Breast epithelium (tissue), 4 donors: Measurements from ENCODE around the gene MPHOSPH9. TPM values are rescaled to one million over a fixed set of nuclear protein-coding genes. Genes with fewer than 3 reads are reported as not detected.

Experiments used
- DNase-seq, 2 donors: peaks; one replicate each; pipeline ENCODE4 v3.0.0-alpha.2; 2019; ENCODE audit warnings: low spot score in 2 of 2
- H3K27ac ChIP-seq, 2 donors: fragments of 200-600 bp; sonication (generic) in 1 of 2; one replicate each; pipeline ENCODE4 v1.5.1; 2016 to 2019; ENCODE audit warnings: mild to moderate bottlenecking in 1 of 2
- H3K27me3 ChIP-seq, 2 donors: fragments of 200-600 bp; sonication (generic) in 1 of 2; one replicate each; pipeline versions ENCODE4 v1.5.1 to v1.6.0; 2017 to 2019; ENCODE audit warnings: control low read depth in 1 of 2, mild to moderate bottlenecking in 1 of 2
- H3K36me3 ChIP-seq: fragments of 200-600 bp; one replicate; pipeline ENCODE4 v1.5.1; 2019
- H3K4me1 ChIP-seq, 2 donors: fragments of 200-600 bp; sonication (generic); one replicate each; pipeline ENCODE4 v1.5.1; 2016 to 2019; ENCODE audit warnings: control low read depth in 1 of 2
- H3K4me3 ChIP-seq, 3 donors: fragments of 200-600 bp; sonication (generic); 1 replicate in 2 of 3; 2 replicates in 1 of 3; pipeline ENCODE4 v1.5.1; 2016 to 2019; ENCODE audit warnings: mild to moderate bottlenecking in 3 of 3, moderate library complexity in 2 of 3
- H3K9me3 ChIP-seq, 2 donors: fragments of 200-600 bp; sonication (generic) in 1 of 2; one replicate each; pipeline ENCODE4 v1.5.1; 2016 to 2019; ENCODE audit warnings: control low read depth in 1 of 2
- CTCF ChIP-seq, 3 donors: fragments of 450-650 bp; IDR thresholded peaks; one replicate each; pipeline ENCODE4 v1.5.1; 2016 to 2017; ENCODE audit warnings: antibody characterized with exemption in 3 of 3, mild to moderate bottlenecking in 3 of 3, moderate library complexity in 3 of 3
- POLR2A ChIP-seq: fragments of 450-650 bp; IDR thresholded peaks from one replicate; pipeline ENCODE4 v1.6.1; 2016; ENCODE audit warnings: antibody characterized with exemption, mild to moderate bottlenecking, moderate library complexity
- POLR2AphosphoS5 ChIP-seq, 3 donors: sonication (generic); formaldehyde crosslinking; IDR thresholded peaks; one replicate each; pipeline ENCODE4 v1.6.1; 2017; ENCODE audit warnings: antibody characterized with exemption in 3 of 3
- intact Hi-C: fragments of 100-400 bp; cut with DNase I; formaldehyde crosslinking; loops from one replicate; pipeline ENCODE4 v1.15.1; 2023; ENCODE audit warnings: low total_unique reads
- total RNA-seq, 3 donors: library from RNA; depleted of rRNA; stranded (reverse); fragments of >200 nt; gene quantifications; one replicate each; pipeline ENCODE4 v1.1.0, GENCODE V29; 2016

The MPHOSPH9 gene
- total RNA-seq, 3 donors from 2014 or later = 19.0 to 28.6 (median 21.7) TPM

GRCh38 chr12:123150744-123151456 lies 82.0 kb downstream of the MPHOSPH9 start, which contains the start of gene PITPNM2:
Gene PITPNM2 (minus strand): TSS chr12:123151090. CDS start chr12:123034590, 116,500 bp downstream.
- intact Hi-C loops = no loop called here
- no peak for TF ChIP-seq POLR2AphosphoS5 (IDR thresholded peaks at IDR 0.05)
- TF ChIP-seq CTCF (IDR thresholded peaks at IDR 0.05) = peak in 1 of 3 donors; percentile 64
- TF ChIP-seq POLR2A = no peak
- H3K27me3 ChIP-seq = no peaks in the 10 kb centered on the region
- no peaks in the 10 kb centered on the region for H3K9me3 ChIP-seq
- H3K4me3 ChIP-seq = peak within 1 kb of the TSS; percentile 73 to 75 (median 74)
- no peaks in the 10 kb centered on the region for H3K4me1 ChIP-seq
- peak in 1 of 2 donors; percentile 58 for DNase-seq
- no peaks in the 10 kb centered on the region for H3K36me3 ChIP-seq
- H3K27ac ChIP-seq = peak within 1 kb of the TSS; percentile 66 to 73

- no peaks in the 10 kb centered on the region for H3K9me3 ChIP-seq
- intact Hi-C loops = no loop called here
- peak overlapping the region; percentile 55 to 66 for H3K27ac ChIP-seq
- H3K27me3 ChIP-seq = no peaks in the 10 kb centered on the region
- no peaks in the 10 kb centered on the region for H3K4me1 ChIP-seq
- TF ChIP-seq POLR2A (no peak), POLR2AphosphoS5 (IDR thresholded peaks at IDR 0.05) (no peak), CTCF (IDR thresholded peaks at IDR 0.05) (no peak)
- H3K36me3 ChIP-seq = no peaks in the 10 kb centered on the region
- peak overlapping the region; percentile 60 to 75 (median 74) for H3K4me3 ChIP-seq
- DNase-seq = no peak
Measured at GRCh38 chr12:123150275-123150743, 82.6 kb downstream of the MPHOSPH9 start.

GRCh38 chr12:123149501-123150274 lies 83.3 kb downstream of the MPHOSPH9 start:
- Histone ChIP-seq H3K4me1 (no peaks in the 10 kb centered on the region), H3K4me3 (peak overlapping the region; percentile 60 to 75 (median 74)), H3K9me3 (no peaks in the 10 kb centered on the region), H3K36me3 (no peaks in the 10 kb centered on the region), H3K27ac (peak overlapping the region; percentile 55 to 66), H3K27me3 (no peaks in the 10 kb centered on the region)
- intact Hi-C loops = no loop called here
- TF ChIP-seq CTCF (IDR thresholded peaks at IDR 0.05) (no peak), POLR2AphosphoS5 (IDR thresholded peaks at IDR 0.05) (no peak), POLR2A (no peak)
- no peak for DNase-seq

GRCh38 chr12:123149088-123149487 lies 83.9 kb downstream of the MPHOSPH9 start:
- H3K36me3 ChIP-seq = no peaks in the 10 kb centered on the region
- peak overlapping the region in 1 of 2 donors; percentile 66 for H3K27ac ChIP-seq
- TF ChIP-seq POLR2A = no peak
- TF ChIP-seq POLR2AphosphoS5 (IDR thresholded peaks at IDR 0.05) = no peak
- TF ChIP-seq CTCF (IDR thresholded peaks at IDR 0.05) = no peak
- H3K27me3 ChIP-seq = no peaks in the 10 kb centered on the region
- no peaks in the 10 kb centered on the region for H3K9me3 ChIP-seq
- no peak for DNase-seq
- H3K4me1 ChIP-seq = no peaks in the 10 kb centered on the region
- H3K4me3 ChIP-seq = peak overlapping the region; percentile 7 to 75 (median 74)
- intact Hi-C loops = no loop called here

GRCh38 chr12:123148655-123149054 lies 84.3 kb downstream of the MPHOSPH9 start:
- Histone ChIP-seq H3K4me3 (no peak overlapping the region), H3K4me1 (no peaks in the 10 kb centered on the region), H3K9me3 (no peaks in the 10 kb centered on the region), H3K27ac (no peak overlapping the region), H3K27me3 (no peaks in the 10 kb centered on the region), H3K36me3 (no peaks in the 10 kb centered on the region)
- intact Hi-C loops = no loop called here
- DNase-seq = no peak
- TF ChIP-seq POLR2AphosphoS5 (IDR thresholded peaks at IDR 0.05) = no peak
- TF ChIP-seq CTCF (IDR thresholded peaks at IDR 0.05) = no peak
- no peak for TF ChIP-seq POLR2A
